HG02981 (cell line): ENCODE measurements around the gene AMER1.
"Not testable (repeated sequence)": the region's sequence is repeated elsewhere in the genome, so short reads cannot be mapped to it uniquely, and the experiment has no call there.

Experiments used
- ATAC-seq: cut with Tn5 transposase; IDR thresholded peaks from one replicate; pipeline ENCODE4 v1.9.1; 2021; ENCODE audit warnings: mild to moderate bottlenecking, moderate library complexity; ENCODE audit not compliant: unreplicated experiment

The AMER1 gene

DNA sequence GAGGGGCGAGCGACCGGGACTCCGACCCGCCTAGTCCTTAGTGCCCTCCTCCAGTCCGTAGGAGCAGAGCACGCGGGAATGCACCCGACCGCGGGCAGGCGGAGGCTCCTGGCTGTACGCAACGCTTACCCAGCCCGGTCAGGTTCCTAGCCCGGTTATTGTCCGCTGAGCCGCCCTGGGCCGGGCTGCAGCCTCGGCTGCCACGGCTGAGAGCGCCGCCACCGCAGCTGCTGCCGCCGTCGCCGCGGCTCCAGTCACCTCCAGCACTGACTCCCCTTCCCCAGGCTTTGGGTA lies at the start of gene AMER1:
Gene AMER1, minus strand, starts transcription at position 268 of the 294 bp plus-strand sequence. CDS start 12,422 bp downstream, outside the sequence.
- ATAC-seq = peak; percentile 42

DNA sequence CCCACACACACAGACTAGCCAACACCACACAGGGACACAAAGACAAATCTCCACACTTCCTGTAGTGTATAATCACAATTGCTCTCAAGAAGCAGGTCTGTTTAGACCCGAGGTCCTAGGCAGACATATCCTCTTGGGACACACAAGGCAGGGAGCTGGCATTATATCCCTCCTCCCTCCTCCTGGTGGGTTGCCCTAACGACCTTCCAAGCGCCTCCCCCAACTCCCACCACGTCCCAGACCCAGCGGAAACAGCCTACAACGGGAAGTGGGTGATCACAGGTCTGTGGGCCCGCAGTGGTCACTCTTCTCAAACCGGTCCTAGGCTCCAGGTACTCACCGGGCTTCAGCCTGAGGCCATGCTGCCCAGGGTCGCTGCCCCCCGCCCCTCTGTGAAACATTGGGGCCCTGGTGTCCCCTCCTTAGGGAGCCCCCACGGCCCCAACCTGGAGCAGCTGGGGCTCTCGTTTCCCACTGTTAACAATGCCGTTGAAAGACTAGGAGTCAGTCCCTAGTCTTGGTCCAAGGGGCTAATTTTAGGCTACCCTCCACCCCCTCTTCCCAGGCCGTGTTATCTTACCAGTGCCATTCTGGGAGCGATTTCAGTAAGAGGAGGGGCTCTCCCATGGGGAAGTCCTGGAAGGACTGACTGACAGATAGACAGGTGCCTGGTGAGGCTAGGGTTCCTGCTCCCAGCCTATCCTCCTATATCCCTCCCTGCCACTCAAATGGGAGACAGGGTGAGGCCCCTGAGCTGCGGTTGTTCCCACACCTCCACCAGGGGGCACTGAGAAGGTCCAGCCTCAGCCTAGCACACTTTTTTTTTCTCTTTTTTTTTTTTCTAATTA lies 24.8 kb upstream of the AMER1 start, which contains the start of gene ASB12:
Gene ASB12, minus strand, starts transcription at position 485 of the 848 bp plus-strand sequence. CDS start 4,957 bp downstream, outside the sequence.
- ATAC-seq = no peak

DNA sequence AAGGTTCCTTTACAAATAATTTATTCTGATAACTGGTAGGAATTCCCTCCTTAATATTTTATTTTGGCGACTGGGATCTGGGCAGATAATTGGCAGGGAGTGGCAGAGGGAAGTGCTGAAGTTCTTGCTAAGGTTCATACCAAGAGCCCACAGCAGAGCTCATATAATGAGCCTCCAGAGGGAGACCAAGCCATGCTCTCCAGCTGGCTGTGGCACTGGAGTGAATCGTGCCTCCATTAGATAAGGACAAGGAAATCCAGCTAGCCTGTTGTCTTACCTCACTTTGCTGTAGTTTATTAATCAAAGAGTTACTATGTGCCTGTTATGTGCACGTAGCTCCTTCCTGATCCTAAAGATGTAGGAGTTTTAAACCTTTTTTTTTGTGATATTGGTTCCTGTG lies 23.6 kb upstream of the AMER1 start:
- no peak for ATAC-seq

DNA sequence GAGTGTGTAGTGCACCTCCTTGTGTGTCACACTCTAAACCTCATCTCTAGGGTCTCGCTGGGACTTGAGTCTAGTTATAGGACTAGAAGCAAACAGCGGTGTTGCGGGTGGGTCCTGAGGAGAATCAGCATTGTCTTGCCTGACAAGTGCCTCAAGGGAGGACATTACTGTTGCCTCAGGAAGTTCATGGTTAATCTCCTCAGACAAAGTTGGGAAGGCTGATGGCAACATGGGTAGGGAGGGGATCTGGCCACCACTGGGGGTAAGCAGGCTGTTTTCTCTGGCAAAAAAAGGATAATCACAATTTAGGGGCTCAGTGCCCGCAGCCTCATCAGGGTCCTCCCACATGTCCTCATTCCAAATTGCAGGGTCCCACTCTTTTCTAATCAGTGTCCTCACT lies 12.5 kb upstream of the AMER1 start:
- ATAC-seq = no peak

DNA sequence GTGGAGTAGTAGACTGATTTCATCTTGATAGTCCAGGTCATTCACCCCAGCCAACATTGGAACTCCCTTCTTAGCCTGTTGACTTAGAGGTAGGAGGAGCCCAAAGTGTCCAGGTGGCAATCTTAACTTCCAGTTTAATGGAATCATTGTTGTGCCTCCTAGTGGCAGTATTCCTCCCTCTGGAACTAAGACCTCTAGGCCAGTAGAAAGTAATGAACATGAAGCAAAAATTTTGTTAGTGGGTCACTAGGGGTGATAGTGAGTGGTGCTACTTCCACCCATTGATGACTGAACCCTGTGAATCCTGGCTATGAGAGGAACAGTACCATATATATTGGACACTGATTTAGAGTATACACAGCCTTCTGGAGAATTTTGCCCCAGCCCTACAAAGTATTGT lies 8.5 kb upstream of the AMER1 start:
- not testable (repeated sequence) for ATAC-seq

DNA sequence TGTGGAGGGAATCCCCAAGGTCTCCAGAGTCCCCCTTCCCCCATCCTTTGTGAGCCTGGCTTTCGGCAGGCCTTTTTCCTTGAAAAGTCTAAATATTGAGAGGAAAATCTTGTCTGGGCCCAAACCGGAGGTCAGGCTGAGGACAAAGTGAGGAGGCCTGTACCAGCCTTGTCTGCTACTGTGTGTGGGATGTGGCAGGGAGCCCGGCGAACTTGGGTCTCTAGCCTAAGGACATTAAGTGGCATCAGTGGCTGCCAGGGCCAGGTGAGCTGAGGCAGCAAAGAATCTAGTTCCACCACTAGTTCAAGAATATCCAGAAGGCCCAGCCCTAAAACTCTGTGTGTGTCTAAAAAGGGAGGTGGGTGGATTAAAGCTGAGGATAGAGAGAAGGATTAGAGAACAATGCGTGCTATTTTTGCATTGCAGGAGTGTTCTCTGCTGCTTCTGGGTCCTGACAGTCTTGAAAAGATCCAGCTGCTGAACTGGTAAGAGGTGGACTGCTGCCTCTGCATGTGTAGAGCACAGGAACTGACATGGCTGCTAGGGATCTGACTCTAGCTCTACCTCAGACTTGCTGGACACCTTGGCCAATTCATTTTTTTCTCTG lies 1.2 kb upstream of the AMER1 start:
- no peak for ATAC-seq

DNA sequence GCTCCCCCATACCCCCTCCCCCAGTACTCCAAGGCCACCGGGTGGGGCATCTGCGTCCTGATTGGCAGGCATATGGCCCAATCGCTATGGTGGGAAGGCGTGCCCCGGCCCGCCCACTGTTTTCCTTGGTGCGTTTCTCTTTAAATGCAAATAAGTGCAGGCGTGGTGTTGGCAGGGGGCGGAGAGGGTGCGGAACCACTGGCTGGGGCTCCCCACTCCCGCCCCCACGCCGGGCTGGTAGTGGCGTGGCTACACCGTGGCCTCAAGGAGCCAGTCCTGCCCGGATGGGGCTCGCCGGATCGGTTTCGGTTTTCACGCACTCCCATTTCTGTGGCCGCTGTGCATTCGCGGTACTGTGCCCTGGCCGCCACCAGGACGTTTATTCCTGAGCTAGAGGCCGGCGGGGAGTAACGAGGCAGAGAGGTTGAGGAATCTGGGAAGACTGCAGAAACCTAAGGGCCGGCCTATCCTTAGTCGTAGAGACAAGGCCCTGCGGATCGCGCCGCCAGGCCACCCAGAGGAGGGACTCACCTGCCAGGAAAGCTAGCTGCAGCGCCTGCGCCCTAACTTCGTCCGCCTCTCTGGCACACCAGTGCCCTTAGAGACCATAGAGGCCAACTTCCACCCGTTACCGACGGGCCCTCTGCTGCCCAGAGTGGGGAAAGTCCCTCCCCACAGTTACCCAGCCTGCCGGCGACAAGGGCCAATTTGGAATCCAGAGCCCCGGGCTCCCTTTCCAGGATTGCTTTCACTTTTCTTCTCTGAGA lies 410 bp upstream of the AMER1 start:
- ATAC-seq = peak; percentile 82

DNA sequence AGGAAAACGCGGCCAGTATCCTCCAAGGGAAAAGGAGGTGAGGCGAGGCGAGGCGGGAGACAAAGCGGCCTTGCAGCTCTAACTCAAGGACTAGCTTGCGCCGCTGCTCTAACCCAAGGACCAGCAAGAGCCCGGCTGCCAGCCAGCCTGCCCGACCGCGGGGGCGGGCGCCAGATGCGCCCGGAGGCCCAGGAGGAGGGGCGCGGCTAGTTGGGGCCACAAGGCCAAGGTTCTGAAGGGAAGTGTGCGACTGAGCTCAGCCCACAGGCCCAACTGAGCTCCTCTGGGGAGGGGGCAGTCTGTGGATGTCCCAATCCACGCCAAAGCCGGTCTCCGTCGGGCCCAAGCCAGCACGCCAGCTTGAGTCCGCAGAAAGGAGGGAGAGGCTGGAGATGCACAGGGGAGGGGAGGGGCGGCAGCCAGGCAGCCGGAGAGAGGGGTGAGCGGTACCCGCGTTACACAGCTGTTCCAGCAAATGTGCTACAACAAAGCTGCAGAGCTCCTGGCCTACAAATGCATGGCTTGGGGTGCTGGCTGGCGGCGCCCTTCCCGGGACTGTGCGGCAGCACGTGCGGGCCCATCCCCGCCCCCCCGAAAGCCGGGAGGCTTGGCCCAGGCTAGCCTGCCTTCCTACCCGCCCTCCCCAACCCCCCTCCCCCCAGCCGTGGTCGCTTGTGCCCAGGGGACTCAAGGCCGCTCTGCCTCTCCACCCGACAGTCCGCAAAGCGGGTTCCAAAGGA lies 637 bp downstream of the AMER1 start:
- ATAC-seq = peak; percentile 10

DNA sequence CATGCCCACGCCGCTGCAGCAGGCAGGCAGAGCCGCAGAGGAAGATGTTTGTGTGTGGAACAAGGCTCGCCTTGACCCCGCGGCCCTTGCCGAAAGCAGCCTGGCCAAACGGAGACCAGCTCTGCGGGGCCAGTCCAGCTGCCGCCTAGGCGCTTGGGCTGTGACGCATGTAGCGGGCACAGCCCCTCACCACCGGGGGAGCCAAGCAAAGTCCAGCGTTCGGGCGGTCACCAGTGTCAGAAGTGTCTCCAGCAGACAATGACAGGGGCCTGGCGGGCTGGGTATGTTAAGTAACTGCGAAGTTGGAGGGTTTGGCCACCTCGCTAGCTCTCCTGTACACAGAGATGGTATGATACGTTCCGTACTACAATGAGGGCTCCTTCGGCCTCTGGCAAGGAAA lies 1.3 kb downstream of the AMER1 start:
- no peak for ATAC-seq

DNA sequence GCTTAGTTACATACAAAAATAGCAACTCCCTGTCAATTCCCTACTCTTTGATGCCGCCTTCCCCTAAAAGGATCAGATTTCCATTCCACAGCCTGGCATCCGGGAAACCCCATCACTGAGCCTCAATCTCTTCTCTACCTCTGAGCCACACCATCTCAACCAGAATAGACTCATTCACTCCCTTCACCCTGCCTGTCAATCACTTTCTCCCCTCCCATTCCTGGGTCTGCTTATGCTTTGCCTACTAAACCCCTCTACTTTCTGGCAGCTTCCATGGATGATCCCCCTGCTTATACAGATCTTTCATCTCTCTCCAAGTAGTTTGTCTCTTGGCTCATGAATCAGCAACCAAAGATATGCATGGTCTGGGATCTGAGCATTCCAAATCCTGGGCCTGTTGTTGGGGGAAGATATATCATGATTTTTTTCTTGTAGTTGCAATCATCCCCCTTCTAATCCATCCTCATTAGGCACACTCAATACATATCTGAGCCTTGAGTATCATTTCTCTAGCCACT lies 2.6 kb downstream of the AMER1 start:
- ATAC-seq = no peak

DNA sequence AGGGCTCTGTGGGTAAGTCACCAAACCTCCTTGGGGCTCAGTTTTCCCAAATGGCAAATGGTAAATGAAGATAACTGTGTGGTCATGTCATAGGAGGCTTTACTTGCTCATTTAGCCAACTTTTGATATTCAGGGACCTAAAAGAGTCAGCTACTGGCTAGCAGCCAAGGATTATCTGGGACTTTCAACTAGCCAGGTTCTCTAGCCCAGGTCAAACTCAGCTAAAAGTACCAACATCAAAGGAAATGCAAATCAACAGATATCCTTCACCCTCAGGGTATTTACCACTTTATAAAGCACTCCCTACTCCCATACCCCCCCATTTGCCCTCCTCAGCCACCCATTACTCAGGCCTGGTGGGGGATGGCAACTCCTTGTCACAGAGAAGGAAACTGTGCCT lies 7.5 kb downstream of the AMER1 start:
- ATAC-seq = no peak

DNA sequence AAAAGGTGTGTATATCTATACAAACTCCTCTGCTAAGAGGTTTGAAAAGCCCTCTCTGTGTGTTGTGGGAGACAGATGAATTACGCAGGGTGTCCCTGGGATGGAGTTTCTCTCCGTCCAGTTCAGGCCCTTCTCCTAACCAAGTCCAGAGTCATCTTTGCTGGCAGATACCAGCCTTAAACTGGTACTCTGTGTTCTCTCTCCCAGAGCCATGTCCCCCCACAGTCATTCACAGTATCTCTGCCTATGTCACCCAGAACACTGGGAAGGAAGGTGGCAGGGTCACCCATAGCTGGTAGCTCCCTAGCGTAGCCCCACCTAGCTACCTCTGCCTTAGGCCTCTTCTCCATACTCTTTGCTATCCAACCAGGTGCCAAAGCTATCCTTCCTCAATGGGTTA lies 8.9 kb downstream of the AMER1 start:
- no peak for ATAC-seq

DNA sequence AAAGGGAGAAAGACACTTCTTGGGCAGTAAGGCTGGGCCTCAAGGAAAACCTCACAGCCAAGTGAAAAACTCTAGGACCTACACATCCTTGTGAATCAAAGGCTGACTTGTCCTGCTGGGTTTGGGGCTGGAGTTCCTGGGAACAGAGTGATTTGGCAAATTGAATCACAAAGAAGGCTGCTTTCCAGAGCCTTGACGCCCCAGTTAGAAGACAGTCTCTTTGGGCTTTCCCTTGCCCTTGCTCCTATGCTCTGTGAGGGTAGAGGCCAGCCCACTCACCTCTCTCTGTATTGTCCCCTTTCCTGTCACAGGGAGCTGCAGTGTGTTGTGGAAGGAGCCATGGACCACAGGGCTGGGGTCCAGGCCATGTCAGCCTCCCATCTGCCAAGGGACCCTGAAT lies 9.6 kb downstream of the AMER1 start:
- ATAC-seq = no peak

DNA sequence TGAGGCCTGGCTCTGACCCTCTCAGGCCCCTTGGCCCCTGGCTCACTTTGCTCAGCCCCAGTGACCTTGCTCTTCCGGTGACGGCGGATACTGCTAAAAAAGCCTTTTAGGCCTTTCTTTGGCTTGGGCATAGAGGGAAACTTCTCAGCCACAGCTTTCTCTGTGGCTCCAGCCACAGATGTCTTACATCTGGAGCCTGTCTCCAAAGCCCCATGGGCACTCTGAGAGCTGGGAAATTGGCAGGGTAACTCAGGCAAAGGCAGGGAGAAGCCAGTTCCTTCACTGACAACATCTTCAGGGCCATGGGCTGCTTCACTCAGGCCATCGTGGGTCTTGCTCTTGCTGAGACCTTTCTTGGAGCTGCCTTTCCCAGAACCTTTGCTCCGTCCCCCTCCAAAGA lies 12.8 kb downstream of the AMER1 start:
- no peak for ATAC-seq

DNA sequence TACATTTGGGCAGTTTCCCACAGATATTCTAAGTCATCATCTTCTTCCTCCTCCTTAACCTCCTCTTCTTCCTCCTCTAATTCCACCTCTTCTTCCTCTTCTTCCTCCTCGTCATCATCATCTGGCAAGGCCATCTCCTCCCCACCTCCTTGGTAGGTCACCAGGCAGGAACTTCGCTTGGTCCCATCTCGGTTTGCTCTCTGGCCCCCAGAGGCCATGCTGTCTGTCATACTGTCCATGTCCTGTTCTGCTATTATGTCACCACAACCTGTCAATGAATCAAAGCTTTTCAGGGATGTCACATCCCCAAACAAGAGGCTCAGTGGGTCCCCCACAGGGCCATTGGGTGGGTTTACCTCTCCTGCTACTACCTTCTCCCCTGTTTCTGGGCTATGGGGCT lies 13.5 kb downstream of the AMER1 start:
- ATAC-seq = no peak

DNA sequence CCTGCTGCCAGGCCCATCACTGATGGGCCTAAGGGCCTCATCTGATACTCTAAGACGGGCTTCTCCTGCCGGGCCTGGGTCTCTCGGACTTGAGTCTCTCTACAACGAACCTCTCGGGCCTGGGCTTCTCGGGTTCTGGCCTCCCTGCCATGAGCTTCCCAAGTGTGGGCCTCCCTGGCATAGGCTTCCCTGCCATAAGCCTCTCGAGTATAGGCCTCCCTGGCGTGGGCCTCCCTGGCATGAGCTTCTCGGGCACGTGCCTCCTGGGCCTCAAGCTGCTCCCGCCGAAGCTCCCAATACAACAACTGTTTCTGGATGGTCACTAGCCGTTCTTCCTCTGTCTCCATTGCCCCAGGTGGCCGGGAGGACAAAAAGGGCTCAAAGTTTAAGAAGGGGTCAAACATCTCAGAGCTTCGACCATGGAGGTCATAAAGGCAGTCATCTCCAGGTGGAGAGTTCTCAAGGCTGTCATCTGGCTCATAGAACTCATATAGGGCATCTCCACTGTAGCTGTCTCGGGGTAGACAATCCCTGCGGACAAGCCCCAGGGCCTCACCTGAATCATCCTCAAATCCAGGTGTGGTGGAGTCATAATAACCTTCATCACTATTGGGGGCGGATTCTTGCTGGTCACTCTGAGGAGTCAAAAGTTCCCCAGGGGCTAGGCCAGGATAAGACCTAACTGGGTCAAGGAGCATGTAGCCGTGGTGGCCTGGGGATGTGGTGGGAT lies 14.1 kb downstream of the AMER1 start:
- no peak for ATAC-seq

DNA sequence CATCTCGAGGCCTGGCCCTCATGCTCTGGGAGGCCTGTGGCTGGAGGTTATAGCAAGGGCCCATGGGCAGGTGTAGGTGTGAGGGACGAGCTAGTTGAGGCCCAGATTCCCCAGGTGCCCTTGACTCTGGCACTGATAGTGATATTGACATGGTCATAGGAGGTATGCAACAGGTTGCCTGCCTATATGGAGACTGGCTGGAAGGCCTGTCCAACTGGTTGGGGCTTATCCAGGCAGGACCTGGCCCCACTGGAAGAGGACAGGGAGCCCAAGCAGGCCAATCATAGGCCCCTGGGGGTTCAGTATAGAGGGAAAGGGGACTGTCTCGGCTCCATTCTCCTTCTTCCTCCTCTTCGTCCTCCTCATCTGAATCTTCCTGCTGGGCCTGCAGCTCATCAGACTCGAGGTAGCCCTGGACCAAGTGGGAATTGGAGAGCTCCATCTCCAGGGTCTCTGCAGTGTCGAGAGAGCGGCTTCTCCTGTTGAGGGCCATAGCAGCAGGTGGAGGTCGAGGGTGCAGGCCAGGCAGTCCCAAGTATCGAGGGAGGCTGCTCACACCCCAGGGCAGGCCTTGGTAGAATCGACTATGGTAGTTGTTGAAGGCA lies 15.3 kb downstream of the AMER1 start:
- ATAC-seq = no peak

DNA sequence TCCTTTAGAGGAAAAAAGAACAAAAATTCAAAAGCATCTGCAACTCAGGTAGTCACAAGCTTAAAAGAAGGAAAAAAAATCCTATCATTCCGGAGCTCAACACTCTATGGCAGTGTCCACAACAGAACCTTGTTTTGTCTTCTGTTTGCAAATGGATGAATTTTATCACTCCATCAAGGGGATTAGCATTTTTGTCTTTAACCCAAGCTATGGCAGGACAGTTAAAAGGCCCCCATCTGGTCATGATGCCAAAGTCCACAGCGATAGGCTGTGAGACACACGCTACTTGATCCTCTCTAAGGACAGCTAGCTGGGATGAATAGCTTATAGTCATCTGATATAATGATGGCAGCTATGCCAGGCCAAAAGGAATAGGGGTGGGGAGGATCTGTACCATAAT lies 16.6 kb downstream of the AMER1 start:
- no peak for ATAC-seq

DNA sequence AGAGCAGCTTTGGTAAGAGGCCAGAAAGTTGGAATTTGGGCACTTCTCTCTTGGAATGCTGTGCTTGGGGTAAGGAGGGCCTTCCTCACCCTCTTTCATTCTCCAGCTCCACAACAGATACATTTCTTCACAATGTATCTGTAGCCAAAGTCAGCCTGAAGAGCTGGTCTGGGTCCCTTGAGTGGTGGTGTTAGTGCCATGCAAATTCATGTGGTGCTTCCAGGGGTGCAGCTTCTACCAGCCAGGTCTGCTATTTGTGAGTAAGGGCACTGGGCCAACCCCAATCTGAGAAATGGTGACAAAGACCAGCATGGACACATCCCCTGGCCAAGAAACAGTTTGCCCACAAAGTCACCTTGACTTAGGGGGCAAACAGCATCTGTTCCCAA lies 17.8 kb downstream of the AMER1 start:
- ATAC-seq = no peak
